Measurements from ENCODE around the gene HBM. TPM values are rescaled to one million over a fixed set of nuclear protein-coding genes. Genes with fewer than 3 reads are reported as not detected.
"Not testable (repeated sequence)": the region's sequence is repeated elsewhere in the genome, so short reads cannot be mapped to it uniquely, and the experiment has no call there.

HBM gene, protein sequence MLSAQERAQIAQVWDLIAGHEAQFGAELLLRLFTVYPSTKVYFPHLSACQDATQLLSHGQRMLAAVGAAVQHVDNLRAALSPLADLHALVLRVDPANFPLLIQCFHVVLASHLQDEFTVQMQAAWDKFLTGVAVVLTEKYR
- not detected for total RNA-seq
- polyA plus RNA-seq: not detected
- long read RNA-seq, donor 1: 0 reads
- long read RNA-seq, donor 2: 0 reads
- long read RNA-seq, donor 3: 0 reads
- long read RNA-seq, donor 4: 0 reads

DNA sequence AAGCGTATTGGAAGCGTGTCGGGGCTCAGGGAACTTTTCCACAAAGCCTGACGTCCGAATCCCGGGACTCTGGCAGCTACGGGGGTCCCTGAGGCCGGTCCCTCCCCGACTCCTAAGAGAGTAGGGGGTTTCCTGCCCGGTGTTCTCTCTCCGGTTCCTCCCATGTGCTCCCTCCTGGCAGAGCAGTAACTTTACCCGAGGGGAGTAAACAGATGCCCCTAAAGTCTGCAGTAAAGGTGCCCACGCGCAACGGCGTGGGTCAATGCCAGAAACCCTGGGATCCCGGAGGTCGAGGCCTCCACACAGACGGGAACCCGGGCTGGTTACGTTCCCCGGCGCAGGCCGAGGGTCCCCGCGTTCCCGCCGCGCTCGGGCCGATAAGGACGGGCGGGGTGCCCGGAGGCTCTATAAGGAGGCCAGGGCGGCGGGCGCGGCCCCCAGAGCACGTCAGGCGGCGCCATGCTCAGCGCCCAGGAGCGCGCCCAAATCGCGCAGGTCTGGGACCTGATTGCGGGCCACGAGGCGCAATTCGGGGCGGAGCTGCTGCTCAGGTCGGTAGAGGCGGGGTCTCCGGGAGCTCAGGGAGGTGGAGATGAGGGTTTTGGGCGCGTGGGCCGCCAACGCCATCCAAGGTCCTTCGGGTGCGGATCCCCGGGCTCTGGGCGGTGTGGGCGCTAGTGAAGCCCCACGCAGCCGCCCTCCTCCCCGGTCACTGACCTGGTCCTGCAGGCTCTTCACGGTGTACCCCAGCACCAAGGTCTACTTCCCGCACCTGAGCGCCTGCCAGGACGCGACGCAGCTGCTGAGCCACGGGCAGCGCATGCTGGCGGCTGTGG, at the start of gene HBM:
HBM (plus strand) TSS at position 440 of the 836 bp plus-strand sequence; CDS start at position 460, 20 bp downstream.
- ATAC-seq (no peak), DNase-seq (peak in 1 of 3 donors; percentile 24)
- intact Hi-C loops (cut with DNase I): no loop called here
- WGBS: 3% methylated on average over 75 of the region's 75 CpGs
- peak within 1 kb of the TSS; percentile 1 for H3K4me3 ChIP-seq (ENCODE audit: low read length)
- no peak within 1 kb of the TSS for H3K27ac ChIP-seq (ENCODE audit: low read length)
- H3K4me1 ChIP-seq (ENCODE audit: control insufficient read depth, insufficient read depth, low read length): peaks cover 2% of the 10 kb centered on the region
- H3K9me3 ChIP-seq (ENCODE audit: control insufficient read depth, low read length): no peaks in the 10 kb centered on the region
- H3K27me3 ChIP-seq (ENCODE audit: control insufficient read depth, insufficient read depth): no peaks in the 10 kb centered on the region

DNA sequence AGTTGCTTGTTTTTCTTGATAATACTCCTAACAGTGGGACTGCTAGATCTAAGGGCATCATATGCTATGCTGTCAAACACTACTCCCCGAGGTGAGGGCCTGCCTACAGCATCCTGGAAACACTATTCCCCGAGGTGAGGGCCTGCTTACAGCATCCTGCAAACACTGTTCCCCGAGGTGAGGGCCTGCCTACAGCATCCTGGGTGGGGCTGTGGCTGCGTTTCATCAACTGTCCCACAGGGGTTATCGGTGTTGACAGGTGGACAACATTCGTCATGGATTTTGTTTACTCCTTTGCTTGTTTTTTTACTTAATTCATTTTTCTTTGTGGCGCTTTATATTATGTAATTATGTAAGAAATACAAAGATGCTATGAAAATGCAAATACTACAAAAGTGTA, 49.8 kb upstream of the HBM start:
- ATAC-seq: no peak
- WGBS: 67% methylated on average over 7 of the region's 7 CpGs
- Histone ChIP-seq H3K4me1 (ENCODE audit: control insufficient read depth, insufficient read depth, low read length) (peaks cover 3% of the 10 kb centered on the region), H3K27ac (ENCODE audit: low read length) (no peak overlapping the region), H3K27me3 (ENCODE audit: control insufficient read depth, insufficient read depth) (no peaks in the 10 kb centered on the region), H3K4me3 (ENCODE audit: low read length) (no peak overlapping the region), H3K9me3 (ENCODE audit: control insufficient read depth, low read length) (no peaks in the 10 kb centered on the region)
- intact Hi-C loops (cut with DNase I): loop anchor here in 1 of 4 donors (5.0 kb wide), 1 partner anchor 66 kb away; the partner anchor contains the start of gene HBQ1
- no peak for DNase-seq

DNA sequence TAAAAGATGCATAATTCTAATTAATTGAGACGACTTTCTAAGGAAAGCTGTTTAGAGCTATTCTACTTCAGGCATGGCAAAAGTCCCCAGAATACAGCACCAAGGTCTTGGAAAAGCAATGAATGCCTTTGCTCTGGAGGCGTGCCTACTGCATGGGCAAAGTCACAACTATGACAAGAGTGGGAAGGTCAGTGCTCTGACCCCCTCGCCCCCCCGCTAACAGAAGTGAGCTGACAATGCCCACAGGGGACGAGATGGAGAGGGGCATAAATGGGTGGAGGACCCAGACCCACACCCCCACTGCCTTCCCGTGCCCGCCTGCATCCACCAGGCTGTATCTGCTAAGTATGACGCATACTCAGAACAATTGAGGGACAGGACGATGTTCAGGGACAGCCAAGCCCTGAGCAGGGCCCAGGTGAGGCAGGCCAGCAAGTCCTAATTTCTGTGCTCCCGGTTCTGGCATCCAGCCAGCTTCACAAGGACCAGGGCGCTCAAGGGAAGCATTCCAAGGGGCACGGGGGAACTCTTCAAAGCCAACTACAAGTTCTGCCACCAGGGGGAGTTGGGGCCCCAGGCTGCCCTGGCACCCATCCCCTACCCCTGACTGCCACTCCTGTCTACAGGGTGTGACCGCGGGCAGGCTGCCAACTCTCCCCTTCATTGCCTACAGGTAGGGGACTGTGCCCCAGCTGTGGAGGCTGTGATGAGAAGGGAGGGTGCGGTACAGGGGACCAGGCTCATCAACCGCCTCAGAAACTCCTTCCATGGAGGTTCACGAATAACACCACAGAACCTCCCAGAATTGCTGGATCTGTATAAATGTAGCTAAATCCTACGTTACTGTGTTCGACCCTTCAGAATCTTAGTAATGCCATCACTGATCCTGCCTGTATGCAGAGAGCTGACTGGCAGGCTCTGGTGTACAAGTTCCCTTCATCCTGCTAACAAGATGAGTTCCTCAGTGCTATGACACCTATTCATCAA, 48.1 kb upstream of the HBM start:
- H3K27me3 ChIP-seq (ENCODE audit: control insufficient read depth, insufficient read depth): no peaks in the 10 kb centered on the region
- H3K4me1 ChIP-seq (ENCODE audit: control insufficient read depth, insufficient read depth, low read length): peaks cover 3% of the 10 kb centered on the region
- H3K4me3 ChIP-seq (ENCODE audit: low read length): no peak overlapping the region
- H3K27ac ChIP-seq (ENCODE audit: low read length): no peak overlapping the region
- ATAC-seq (peak; percentile 47 to 48), DNase-seq (peak; percentile 58 to 79 (median 79))
- H3K9me3 ChIP-seq (ENCODE audit: control insufficient read depth, low read length): no peaks in the 10 kb centered on the region
- WGBS: 65% methylated on average over 19 of the region's 19 CpGs
- intact Hi-C loops (cut with DNase I): loop anchor here in 1 of 4 donors (5.0 kb wide), 1 partner anchor 65 kb away; the partner anchor contains the start of gene HBQ1

DNA sequence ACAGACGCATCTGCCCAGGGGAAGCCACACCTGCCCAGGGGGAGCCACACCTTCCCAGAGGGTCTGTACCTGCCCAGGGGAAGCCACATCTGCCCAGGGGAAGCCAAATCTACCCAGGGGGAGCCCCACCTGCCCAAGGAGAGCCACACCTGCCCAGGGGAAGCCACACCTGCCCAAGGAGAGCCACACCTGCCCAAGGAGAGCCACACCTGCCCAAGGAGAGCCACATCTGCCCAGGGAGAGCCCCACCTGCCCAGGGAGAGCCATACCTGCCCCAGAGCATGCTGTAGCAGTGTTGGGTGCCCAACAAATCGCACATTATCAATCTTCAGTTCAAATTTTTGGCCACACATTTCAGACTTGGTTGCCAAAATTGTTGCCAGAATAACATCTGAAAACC, 46.9 kb upstream of the HBM start:
- no peak overlapping the region for H3K27ac ChIP-seq (ENCODE audit: low read length)
- DNase-seq: no peak
- no peaks in the 10 kb centered on the region for H3K4me1 ChIP-seq (ENCODE audit: control insufficient read depth, insufficient read depth, low read length)
- WGBS: 94% methylated on average over 2 of the region's 2 CpGs
- intact Hi-C loops (cut with DNase I): loop anchor here in 1 of 4 donors (5.0 kb wide), 1 partner anchor 63 kb away; the partner anchor contains the start of gene HBQ1
- ATAC-seq: peak in 1 of 2 donors; percentile 31
- H3K9me3 ChIP-seq (ENCODE audit: control insufficient read depth, low read length): no peaks in the 10 kb centered on the region
- no peak overlapping the region for H3K4me3 ChIP-seq (ENCODE audit: low read length)
- H3K27me3 ChIP-seq (ENCODE audit: control insufficient read depth, insufficient read depth): no peaks in the 10 kb centered on the region

DNA sequence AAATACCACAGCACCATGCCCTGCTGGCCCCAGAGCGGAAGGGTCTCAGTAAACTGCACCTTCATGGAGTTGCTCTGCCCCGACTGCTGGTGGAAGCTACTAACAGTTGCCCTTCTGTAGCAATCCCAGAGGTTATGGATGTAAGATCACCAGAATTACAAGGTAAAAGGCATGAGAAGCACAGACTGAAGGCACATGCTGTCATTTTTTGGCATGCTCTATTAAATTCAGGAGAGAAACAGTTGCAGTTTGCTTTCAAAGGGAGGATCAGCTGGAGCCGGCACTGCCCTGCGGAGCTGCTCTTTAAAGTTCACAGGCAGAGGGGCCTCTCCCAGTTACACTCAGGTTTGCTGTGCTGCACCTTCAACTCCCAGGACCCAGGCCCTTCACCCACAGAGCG, 46.5 kb upstream of the HBM start:
- H3K9me3 ChIP-seq (ENCODE audit: control insufficient read depth, low read length): no peaks in the 10 kb centered on the region
- H3K27me3 ChIP-seq (ENCODE audit: control insufficient read depth, insufficient read depth): no peaks in the 10 kb centered on the region
- DNase-seq (no peak), ATAC-seq (no peak)
- H3K4me1 ChIP-seq (ENCODE audit: control insufficient read depth, insufficient read depth, low read length): no peaks in the 10 kb centered on the region
- no peak overlapping the region for H3K27ac ChIP-seq (ENCODE audit: low read length)
- H3K4me3 ChIP-seq (ENCODE audit: low read length): no peak overlapping the region
- intact Hi-C loops (cut with DNase I): loop anchor here in 1 of 4 donors (5.0 kb wide), 1 partner anchor 63 kb away; the partner anchor contains the start of gene HBQ1
- 91% methylated on average over 5 of the region's 5 CpGs for WGBS

DNA sequence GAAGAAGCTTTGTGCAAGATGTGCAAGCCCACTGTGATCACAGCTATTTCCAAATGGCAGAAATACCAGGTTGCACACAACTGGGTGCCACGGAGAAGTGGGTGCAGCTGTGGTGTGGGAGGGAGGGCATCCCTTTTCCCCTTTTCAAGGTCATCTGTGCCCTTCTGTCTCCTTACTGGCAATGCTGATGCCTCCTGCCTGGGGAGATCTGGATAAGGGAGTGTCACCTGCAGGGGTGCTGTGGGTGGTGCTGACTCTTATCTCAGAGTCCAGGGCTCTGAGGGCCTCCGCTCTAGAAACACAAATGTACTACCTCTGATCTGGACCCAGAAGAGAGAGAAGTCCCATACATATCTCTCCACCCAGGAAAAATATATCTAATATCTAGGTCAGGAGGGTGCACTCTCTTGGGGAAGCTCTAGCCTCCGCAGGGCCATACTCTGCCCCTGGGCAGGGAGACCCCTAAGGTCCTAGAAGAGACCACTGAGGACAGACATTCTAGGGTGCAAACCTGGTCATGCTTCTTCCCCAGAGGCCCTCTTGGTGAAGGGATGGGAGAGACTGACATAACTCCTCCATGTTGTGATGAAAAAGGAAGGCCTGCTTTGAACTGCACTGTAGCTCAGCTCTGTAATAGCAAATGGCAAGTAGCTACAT, 45.8 kb upstream of the HBM start:
- 89% methylated on average over 3 of the region's 3 CpGs for WGBS
- Histone ChIP-seq H3K4me1 (ENCODE audit: control insufficient read depth, insufficient read depth, low read length) (no peaks in the 10 kb centered on the region), H3K27ac (ENCODE audit: low read length) (no peak overlapping the region), H3K9me3 (ENCODE audit: control insufficient read depth, low read length) (no peaks in the 10 kb centered on the region), H3K4me3 (ENCODE audit: low read length) (no peak overlapping the region), H3K27me3 (ENCODE audit: control insufficient read depth, insufficient read depth) (no peaks in the 10 kb centered on the region)
- ATAC-seq (no peak), DNase-seq (no peak)
- intact Hi-C loops (cut with DNase I): loop anchor here in 1 of 4 donors (5.0 kb wide), 1 partner anchor 62 kb away; the partner anchor contains the start of gene HBQ1

DNA sequence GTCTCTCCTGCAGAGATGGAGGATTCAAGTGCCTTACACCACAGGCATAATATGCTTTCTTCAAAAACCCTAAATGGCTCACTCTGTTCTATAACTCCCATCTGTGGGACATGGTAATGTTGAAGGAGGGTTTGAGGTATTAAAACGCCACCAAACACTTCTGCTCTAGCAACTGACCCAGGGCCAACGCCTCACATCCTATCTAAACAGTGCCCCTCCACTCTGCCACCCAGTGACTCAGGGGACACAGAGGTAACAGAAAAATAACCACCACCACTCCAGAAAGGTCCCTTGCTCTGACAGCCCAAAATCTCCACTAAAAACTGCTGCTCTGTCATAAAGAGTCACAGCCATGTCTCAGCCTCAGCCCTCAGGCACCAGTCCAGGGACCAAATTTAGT, 45.0 kb upstream of the HBM start:
- H3K9me3 ChIP-seq (ENCODE audit: control insufficient read depth, low read length): no peaks in the 10 kb centered on the region
- ATAC-seq: no peak

DNA sequence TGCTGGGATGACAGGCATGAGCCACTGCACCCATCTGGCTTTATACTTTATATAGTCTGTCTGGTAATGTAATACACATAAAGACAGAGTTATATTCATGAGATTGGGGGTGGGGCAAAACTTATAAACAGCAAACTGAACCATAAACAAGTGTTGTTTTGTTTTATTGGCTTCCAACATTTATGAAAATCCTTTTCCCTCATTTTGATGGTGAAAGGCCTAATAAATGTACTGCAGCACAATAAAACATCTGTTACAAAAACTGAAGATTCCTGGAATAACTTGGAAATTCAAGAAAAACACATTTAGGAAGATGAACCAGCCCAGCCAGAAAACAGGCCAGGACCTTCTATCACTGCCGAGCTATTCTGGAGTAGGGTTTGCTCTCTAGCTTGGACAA, 43.4 kb upstream of the HBM start:
- ATAC-seq (no peak), DNase-seq (no peak)
- no peaks in the 10 kb centered on the region for H3K27me3 ChIP-seq (ENCODE audit: control insufficient read depth, insufficient read depth)
- intact Hi-C loops (cut with DNase I): no loop called here
- WGBS: 84% methylated on average over 1 of the region's 1 CpG
- no peaks in the 10 kb centered on the region for H3K9me3 ChIP-seq (ENCODE audit: control insufficient read depth, low read length)
- H3K4me1 ChIP-seq (ENCODE audit: control insufficient read depth, insufficient read depth, low read length): no peaks in the 10 kb centered on the region
- H3K4me3 ChIP-seq (ENCODE audit: low read length): no peak overlapping the region
- H3K27ac ChIP-seq (ENCODE audit: low read length): no peak overlapping the region

More for the DNA sequence above, 45.0 kb upstream of the HBM start:
- Histone ChIP-seq H3K4me3 (ENCODE audit: low read length) (no peak overlapping the region), H3K27me3 (ENCODE audit: control insufficient read depth, insufficient read depth) (no peaks in the 10 kb centered on the region), H3K4me1 (ENCODE audit: control insufficient read depth, insufficient read depth, low read length) (no peaks in the 10 kb centered on the region), H3K27ac (ENCODE audit: low read length) (no peak overlapping the region)
- DNase-seq: no peak
- 95% methylated on average over 2 of the region's 2 CpGs for WGBS
- intact Hi-C loops (cut with DNase I): no loop called here

DNA sequence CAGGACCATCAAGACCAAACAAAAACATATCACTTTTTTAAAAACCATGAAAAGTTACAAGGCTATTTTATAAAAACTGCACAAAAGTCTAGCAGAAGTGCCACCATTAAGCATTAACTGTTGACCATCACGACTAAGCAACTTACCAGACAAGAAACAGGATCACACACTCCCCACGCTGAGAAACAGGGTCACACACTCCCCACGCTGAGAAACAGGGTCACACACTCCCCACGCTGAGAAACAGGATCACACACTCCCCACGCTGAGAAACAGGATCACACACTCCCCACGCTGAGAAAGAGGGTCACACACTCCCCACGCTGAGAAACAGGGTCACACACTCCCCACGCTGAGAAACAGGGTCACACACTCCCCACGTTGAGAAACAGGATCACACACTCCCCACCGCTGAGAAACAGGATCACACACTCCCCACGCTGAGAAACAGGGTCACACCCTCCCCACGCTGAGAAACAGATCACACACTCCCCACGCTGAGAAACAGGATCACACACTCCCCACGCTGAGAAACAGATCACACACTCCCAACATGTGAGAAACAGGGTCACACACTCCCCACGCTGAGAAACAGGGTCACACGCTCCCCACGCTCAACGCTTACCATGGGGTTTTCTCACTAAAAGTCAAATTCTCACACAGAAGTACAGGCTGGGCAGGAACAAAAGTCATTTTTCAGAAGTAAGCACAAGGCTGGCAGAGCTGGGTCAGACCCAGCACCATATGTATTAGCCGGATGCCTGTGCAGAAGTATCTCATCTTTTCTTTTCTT, 42.0 kb upstream of the HBM start:
- H3K4me1 ChIP-seq (ENCODE audit: control insufficient read depth, insufficient read depth, low read length); H3K4me3 ChIP-seq (ENCODE audit: low read length); ATAC-seq; H3K27me3 ChIP-seq (ENCODE audit: control insufficient read depth, insufficient read depth); DNase-seq; H3K9me3 ChIP-seq (ENCODE audit: control insufficient read depth, low read length); H3K27ac ChIP-seq (ENCODE audit: low read length); intact Hi-C loops (cut with DNase I): not testable (repeated sequence)
- WGBS: 86% methylated on average over 19 of the region's 19 CpGs
